SU-DHL-6 (cell line): ENCODE data around the gene YY1.

Experiments
- EZH2phosphoT487 ChIP-seq: fragments of 200-600 bp; sonication (generic), shearing (Covaris generic); conservative IDR thresholded peaks from 2 replicates; pipeline ENCODE4 v1.6.1; 2018; ENCODE audit warnings: mild to moderate bottlenecking, antibody characterized with exemption, low read length, moderate library complexity, mixed read lengths
- TF ChIP-seq, protein P1 (sequence below): fragments of 200-600 bp; sonication (generic); IDR thresholded peaks from one replicate; pipeline ENCODE4 v1.5.1; 2017; ENCODE audit warnings: antibody characterized with exemption, mild to moderate bottlenecking, low read length, moderate library complexity; ENCODE audit not compliant: insufficient read depth, poor library complexity, severe bottlenecking

DNA sequence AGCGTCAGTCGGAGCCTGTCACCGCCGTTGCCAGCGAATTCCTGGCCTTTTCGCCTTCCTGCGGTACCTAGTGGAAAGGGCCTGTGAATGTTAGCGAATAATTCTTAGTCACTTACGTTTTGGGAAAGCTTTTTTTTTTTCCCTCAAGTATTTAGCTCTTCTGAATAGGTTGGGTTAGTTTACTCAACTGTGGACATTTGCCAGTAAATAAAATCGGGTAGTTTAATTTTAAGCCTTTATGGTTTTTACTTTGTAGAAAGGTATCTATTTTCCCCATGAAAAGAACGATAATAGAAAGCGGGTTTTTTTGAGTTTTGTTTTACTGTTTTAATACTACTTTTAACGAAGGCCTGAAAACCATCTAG, 1.7 kb downstream of the YY1 start:
- TF ChIP-seq, protein P1, sequence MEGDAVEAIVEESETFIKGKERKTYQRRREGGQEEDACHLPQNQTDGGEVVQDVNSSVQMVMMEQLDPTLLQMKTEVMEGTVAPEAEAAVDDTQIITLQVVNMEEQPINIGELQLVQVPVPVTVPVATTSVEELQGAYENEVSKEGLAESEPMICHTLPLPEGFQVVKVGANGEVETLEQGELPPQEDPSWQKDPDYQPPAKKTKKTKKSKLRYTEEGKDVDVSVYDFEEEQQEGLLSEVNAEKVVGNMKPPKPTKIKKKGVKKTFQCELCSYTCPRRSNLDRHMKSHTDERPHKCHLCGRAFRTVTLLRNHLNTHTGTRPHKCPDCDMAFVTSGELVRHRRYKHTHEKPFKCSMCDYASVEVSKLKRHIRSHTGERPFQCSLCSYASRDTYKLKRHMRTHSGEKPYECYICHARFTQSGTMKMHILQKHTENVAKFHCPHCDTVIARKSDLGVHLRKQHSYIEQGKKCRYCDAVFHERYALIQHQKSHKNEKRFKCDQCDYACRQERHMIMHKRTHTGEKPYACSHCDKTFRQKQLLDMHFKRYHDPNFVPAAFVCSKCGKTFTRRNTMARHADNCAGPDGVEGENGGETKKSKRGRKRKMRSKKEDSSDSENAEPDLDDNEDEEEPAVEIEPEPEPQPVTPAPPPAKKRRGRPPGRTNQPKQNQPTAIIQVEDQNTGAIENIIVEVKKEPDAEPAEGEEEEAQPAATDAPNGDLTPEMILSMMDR: no peak
- no peak for TF ChIP-seq EZH2phosphoT487
